Activated naive CD8-positive, alpha-beta T cell treated with anti-CD3 and anti-CD28 coated beads, Interleukin-2, amount 50 U/mL, for 16 hours (primary cell): Measurements from ENCODE around the gene TMC1.

Experiments used
- DNase-seq: peaks from one replicate; pipeline ENCODE4 v3.0.0-alpha.2; 2020; ENCODE audit warnings: low read depth, low spot score

Gene TMC1

GRCh38 chr9:72680593-72681282 lies 159.3 kb downstream of the TMC1 start:
- no peak for DNase-seq

- no peak for DNase-seq
These were observed 159.8 kb downstream of the TMC1 start for GRCh38 chr9:72681283-72681630.

GRCh38 chr9:72684615-72685014 lies 163.2 kb downstream of the TMC1 start:
- no peak for DNase-seq

GRCh38 chr9:72685911-72686310 lies 164.5 kb downstream of the TMC1 start:
- DNase-seq = no peak

- no peak for DNase-seq
These were observed 165.9 kb downstream of the TMC1 start for GRCh38 chr9:72687331-72687730.

- DNase-seq = no peak
These were observed 170.3 kb downstream of the TMC1 start for GRCh38 chr9:72691671-72692070.

- no peak for DNase-seq
These were observed 174.0 kb downstream of the TMC1 start for GRCh38 chr9:72695365-72695764.

- no peak for DNase-seq
These were observed 175.1 kb downstream of the TMC1 start for GRCh38 chr9:72696511-72696910.

- DNase-seq = no peak
These were observed 180.1 kb downstream of the TMC1 start for GRCh38 chr9:72701510-72701909.

- DNase-seq = no peak
These were observed 182.2 kb downstream of the TMC1 start for GRCh38 chr9:72703574-72703973.

- DNase-seq = no peak
These were observed 183.4 kb downstream of the TMC1 start for GRCh38 chr9:72704688-72705375.

- DNase-seq = no peak
These were observed 197.1 kb downstream of the TMC1 start for GRCh38 chr9:72718503-72718902.

GRCh38 chr9:72721067-72721466 lies 199.7 kb downstream of the TMC1 start:
- no peak for DNase-seq

GRCh38 chr9:72726947-72727346 lies 205.5 kb downstream of the TMC1 start:
- no peak for DNase-seq

GRCh38 chr9:72728031-72728770 lies 206.8 kb downstream of the TMC1 start:
- no peak for DNase-seq

GRCh38 chr9:72733895-72734294 lies 212.5 kb downstream of the TMC1 start:
- no peak for DNase-seq

- no peak for DNase-seq
These were observed 213.2 kb downstream of the TMC1 start for GRCh38 chr9:72734631-72735030.

GRCh38 chr9:72743836-72744235 lies 222.4 kb downstream of the TMC1 start:
- DNase-seq = no peak

- no peak for DNase-seq
These were observed 227.9 kb downstream of the TMC1 start for GRCh38 chr9:72749276-72749675.

- DNase-seq = no peak
These were observed 230.1 kb downstream of the TMC1 start for GRCh38 chr9:72751541-72751940.

GRCh38 chr9:72753266-72753893 lies 232.0 kb downstream of the TMC1 start:
- no peak for DNase-seq

- no peak for DNase-seq
These were observed 234.4 kb downstream of the TMC1 start for GRCh38 chr9:72755836-72756235.
